Spleen (tissue), 13 donors: ENCODE measurements around the gene CMSS1. TPM values are rescaled to one million over a fixed set of nuclear protein-coding genes. Genes with fewer than 3 reads are reported as not detected.

Experiments
- DNase-seq: peaks from one replicate; pipeline ENCODE4 v3.0.0-alpha.2; 2020
- H3K27ac ChIP-seq, 8 donors: fragments of 200-600 bp; sonication (generic) in 7 of 8; 1 replicate in 4 of 8; 2 replicates in 4 of 8; pipeline versions ENCODE4 v1.5.0 to v1.8.0; 2016 to 2021; ENCODE audit warnings: inconsistent platforms in 4 of 8, mild to moderate bottlenecking in 4 of 8, moderate library complexity in 1 of 8
- H3K27me3 ChIP-seq, 7 donors: fragments of 200-600 bp; sonication (generic) in 6 of 7; replicated peaks in 1 of 7; 1 replicate in 4 of 7; 2 replicates in 3 of 7; pipeline versions ENCODE4 v1.5.0 to v1.8.0; 2016 to 2021; ENCODE audit warnings: inconsistent platforms in 3 of 7, mild to moderate bottlenecking in 1 of 7
- H3K36me3 ChIP-seq, 6 donors: fragments of 200-600 bp; sonication (generic) in 5 of 6; 1 replicate in 4 of 6; 2 replicates in 2 of 6; pipeline versions ENCODE4 v1.5.0 to v1.8.0; 2016 to 2021; ENCODE audit warnings: inconsistent platforms in 2 of 6
- H3K4me1 ChIP-seq, 6 donors: fragments of 200-600 bp; sonication (generic) in 5 of 6; 1 replicate in 3 of 6; 2 replicates in 3 of 6; pipeline versions ENCODE4 v1.5.0 to v1.8.0; 2016 to 2021; ENCODE audit warnings: inconsistent platforms in 3 of 6
- H3K4me3 ChIP-seq, 8 donors: fragments of 200-600 bp; sonication (generic) in 7 of 8; 1 replicate in 4 of 8; 2 replicates in 4 of 8; pipeline versions ENCODE4 v1.5.0 to v1.8.0; 2016 to 2021; ENCODE audit warnings: inconsistent platforms in 4 of 8, mild to moderate bottlenecking in 4 of 8, moderate library complexity in 2 of 8
- H3K9me3 ChIP-seq, 8 donors: fragments of 200-600 bp; sonication (generic) in 7 of 8; 1 replicate in 4 of 8; 2 replicates in 4 of 8; pipeline versions ENCODE4 v1.5.0 to v1.8.0; 2016 to 2021; ENCODE audit warnings: inconsistent platforms in 4 of 8
- CTCF ChIP-seq, 11 experiments: fragments of 200-600 bp in 7 of 11; fragments of 450-650 bp in 4 of 11; sonication (generic) in 4 of 11; IDR thresholded peaks in 8 of 11; conservative IDR thresholded peaks in 3 of 11; 1 replicate in 7 of 11; 2 replicates in 4 of 11; pipeline versions ENCODE4 v1.4.0 to v1.8.0; 2016 to 2021; ENCODE audit warnings: antibody characterized with exemption in 11 of 11, inconsistent platforms in 4 of 11, mild to moderate bottlenecking in 1 of 11
- POLR2A ChIP-seq, 3 donors: fragments of 450-650 bp; IDR thresholded peaks; one replicate each; pipeline ENCODE4 v1.5.1; 2017; ENCODE audit warnings: antibody characterized with exemption in 3 of 3, mild to moderate bottlenecking in 1 of 3
- POLR2AphosphoS5 ChIP-seq, 3 donors: sonication (generic); formaldehyde crosslinking; IDR thresholded peaks; one replicate each; pipeline ENCODE4 v1.5.1; 2017; ENCODE audit warnings: antibody characterized with exemption in 3 of 3
- WGBS, 5 donors: extraction: QIAGEN DNeasy Blood & Tissue Kit in 3 of 5; methylation state at CpG; one replicate each; pipeline versions ENCODE4 v1.1.5 to v1.1.7; 2013 to 2018; 5-methylcytosine and 5-hydroxymethylcytosine counted together
- intact Hi-C: fragments of 100-400 bp; cut with DNase I; formaldehyde crosslinking; loops from one replicate; pipeline ENCODE4 v1.15.0; 2023; ENCODE audit warnings: low total_unique reads
- long read RNA-seq, 2 donors: transcript quantifications; one replicate each; lab custom pipeline, GENCODE V29; 2026
- polyA plus RNA-seq, 3 donors: library from polyadenylated mRNA; stranded (reverse); fragments of 200-250 nt; gene quantifications; one replicate each; pipeline ENCODE4 v1.2.1, GENCODE V29; 2013
- total RNA-seq, 7 donors: library from RNA; depleted of rRNA in 3 of 7; stranded (reverse); fragments of >200 nt in 3 of 7; fragmentation: NEBNext Ultra II Directional in 4 of 7; extraction: Animal tissue kit (Norgen Biotek cat#: 25700) in 4 of 7; gene quantifications; one replicate each; pipeline versions ENCODE4 v1.1.0 to v1.2.1, GENCODE V29; 2016 to 2021
- donor health status: healthy with polysubstance abuse.
- donor health status: DM: no; HTN: no; CAD: no; lungs with moderate emphysema.
- donor health status: DM: no; HTN: no; CAD: no.
- donor health status: Bipolar disorder and iron deficiency.
- donor health status: healthy.
- donor health status: DM: no; HTN: no; CAD: no.
- donor health status: DM: yes; HTN: yes; CAD: no.

CMSS1 gene
- 10 to 100 TPM in 6 of 7 donors, 1 to 10 TPM in 1; 6.9 to 25.6 (median 17.9) TPM for total RNA-seq
- 10 to 100 TPM; 23.5 to 30.1 (median 24.5) TPM for polyA plus RNA-seq
- long read RNA-seq, donor 1, partial matches to known transcripts = 6 of 6 reads
- long read RNA-seq, donor 1, other reads (novel, unspliced or antisense) = 0 of 6 reads
- long read RNA-seq, donor 2, partial matches to known transcripts = 8 of 8 reads
- long read RNA-seq, donor 2, other reads (novel, unspliced or antisense) = 0 of 8 reads

DNA sequence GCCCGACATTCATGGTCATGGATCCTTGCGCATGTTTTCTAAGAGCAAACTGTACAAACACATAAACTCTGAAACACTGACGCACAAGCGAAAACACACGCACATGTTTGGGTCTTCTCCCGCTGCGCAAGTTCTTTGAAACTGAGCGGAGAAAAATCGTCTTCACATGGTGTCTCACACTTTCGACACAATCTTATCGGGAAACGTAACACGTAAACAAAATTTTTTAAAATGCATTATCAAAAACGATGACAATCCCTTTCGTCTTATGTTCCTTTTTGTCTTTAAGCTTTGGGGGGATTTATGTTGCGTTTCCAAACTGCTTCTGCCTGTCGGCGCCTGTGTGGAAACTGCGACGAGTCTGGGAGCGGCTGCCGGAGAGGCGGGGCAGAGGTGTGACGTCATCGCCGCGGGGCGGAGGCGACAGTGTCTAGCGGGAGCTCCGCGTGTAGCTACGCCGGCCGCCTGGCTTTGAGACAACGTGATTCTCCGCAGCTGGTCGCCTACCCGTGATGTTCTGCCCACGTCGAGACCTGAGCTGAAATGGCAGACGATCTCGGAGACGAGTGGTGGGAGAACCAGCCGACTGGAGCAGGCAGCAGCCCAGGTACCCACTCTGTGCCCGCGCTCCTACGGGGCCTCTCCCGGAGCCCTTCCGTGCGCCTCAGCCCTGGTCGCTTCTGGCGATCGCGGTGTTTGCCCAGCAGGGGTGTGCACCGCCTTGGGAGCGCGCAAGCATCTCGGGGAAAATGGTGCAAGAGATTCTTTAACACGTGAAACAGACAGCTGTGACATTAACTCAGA, at the start of gene CMSS1:
Gene CMSS1 (plus strand): TSS at position 426 of the 804 bp plus-strand sequence.
- peak; percentile 99 for DNase-seq
- H3K9me3 ChIP-seq = no peaks in the 10 kb centered on the region
- 0 to 1% (median 0%) methylated on average over 50 to 60 of the region's 60 CpGs for WGBS, 5 donors
- H3K27ac ChIP-seq = peak within 1 kb of the TSS; percentile 81 to 95 (median 88)
- no peaks in the 10 kb centered on the region for H3K27me3 ChIP-seq
- no peaks in the 10 kb centered on the region for H3K36me3 ChIP-seq
- TF ChIP-seq POLR2A (IDR thresholded peaks at IDR 0.05) = peak in 1 of 3 donors; percentile 40
- peak in 7 of 11 experiments; percentile 10 to 55 (median 35) for TF ChIP-seq CTCF (IDR thresholded peaks at IDR 0.05 in 8 of 11, conservative IDR thresholded peaks at IDR 0.05 in 3 of 11)
- peak; percentile 86 to 92 (median 90) for TF ChIP-seq POLR2AphosphoS5 (IDR thresholded peaks at IDR 0.05)
- H3K4me3 ChIP-seq = peak within 1 kb of the TSS; percentile 58 to 83 (median 64)
- intact Hi-C loops = no loop called here
- H3K4me1 ChIP-seq = peaks cover 0 to 43% (median 21%) of the 10 kb centered on the region in 6 donors

DNA sequence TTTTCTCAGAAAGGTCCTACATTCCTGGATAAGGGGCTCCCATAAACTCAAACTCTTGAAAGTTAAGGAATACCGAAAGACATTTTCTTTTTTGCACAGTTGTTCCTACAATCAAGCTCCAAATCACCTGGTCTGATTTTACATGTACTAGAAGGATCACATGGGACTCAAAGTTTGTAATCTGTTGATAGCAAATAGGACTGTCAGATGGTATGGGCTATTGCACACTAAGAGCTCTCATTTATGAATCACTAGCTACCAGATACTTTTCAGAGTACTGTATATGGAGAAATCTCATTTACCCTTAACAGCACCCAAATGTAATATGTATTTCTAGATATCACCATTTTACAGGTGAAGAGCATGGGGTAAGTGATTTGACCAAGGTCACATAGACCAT, 49.5 kb upstream of the CMSS1 start:
- 91 to 100% (median 95%) methylated on average over 1 of the region's 1 CpG for WGBS, 5 donors
- Histone ChIP-seq H3K4me1 (no peaks in the 10 kb centered on the region), H3K9me3 (no peaks in the 10 kb centered on the region), H3K27me3 (no peaks in the 10 kb centered on the region), H3K36me3 (no peaks in the 10 kb centered on the region), H3K4me3 (no peak overlapping the region), H3K27ac (no peak overlapping the region)
- DNase-seq = no peak
- intact Hi-C loops = no loop called here
- no peak for TF ChIP-seq POLR2A (IDR thresholded peaks at IDR 0.05)
- TF ChIP-seq POLR2AphosphoS5 (IDR thresholded peaks at IDR 0.05) = no peak

DNA sequence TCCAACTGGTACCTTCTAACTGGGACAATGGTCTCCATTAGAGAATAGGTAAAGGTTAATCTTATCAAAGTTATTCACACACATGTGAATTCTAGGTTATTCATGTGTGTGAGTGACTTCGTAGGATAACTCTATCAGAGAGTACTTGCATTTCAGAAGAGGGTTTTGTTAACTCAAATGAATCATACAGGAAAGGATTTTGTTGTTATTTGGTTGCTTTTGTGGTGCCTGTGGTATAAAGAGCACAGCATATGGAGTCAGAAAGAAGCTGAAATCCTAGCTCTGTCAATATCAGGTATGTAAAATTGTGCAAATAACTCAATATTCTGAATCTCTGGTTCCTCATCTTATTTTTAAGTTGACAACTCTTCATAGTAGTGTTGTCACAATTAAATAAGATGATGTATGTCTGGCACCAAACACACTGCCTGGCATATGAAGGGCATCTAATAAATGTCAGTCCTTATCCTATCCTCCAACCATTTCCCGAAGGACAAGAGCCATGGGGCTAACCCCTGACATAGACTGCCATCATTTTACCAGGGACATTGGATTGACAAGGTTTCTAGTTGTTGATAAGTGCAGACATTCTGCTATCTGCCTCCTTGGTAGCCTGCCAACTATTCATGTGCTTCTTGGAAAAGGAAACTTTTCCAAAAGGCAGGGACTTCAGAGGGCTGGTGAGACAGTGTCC, 48.7 kb upstream of the CMSS1 start:
- 63 to 77% (median 75%) methylated on average over 2 of the region's 2 CpGs for WGBS, 5 donors
- no peaks in the 10 kb centered on the region for H3K9me3 ChIP-seq

More for the DNA sequence above, 48.7 kb upstream of the CMSS1 start:
- no peaks in the 10 kb centered on the region for H3K36me3 ChIP-seq
- no peaks in the 10 kb centered on the region for H3K27me3 ChIP-seq
- TF ChIP-seq POLR2A (IDR thresholded peaks at IDR 0.05) = no peak
- no peak for TF ChIP-seq CTCF (IDR thresholded peaks at IDR 0.05 in 8 of 11, conservative IDR thresholded peaks at IDR 0.05 in 3 of 11)
- TF ChIP-seq POLR2AphosphoS5 (IDR thresholded peaks at IDR 0.05) = no peak
- intact Hi-C loops = no loop called here
- no peaks in the 10 kb centered on the region for H3K4me1 ChIP-seq
- no peak overlapping the region for H3K27ac ChIP-seq
- no peak overlapping the region for H3K4me3 ChIP-seq
- DNase-seq = no peak
